ENCODE results near the gene MUC4. TPM values are rescaled to one million over a fixed set of nuclear protein-coding genes. Genes with fewer than 3 reads are reported as not detected.
A peak's percentile ranks its signal among the peaks of the same experiment; 100 is the strongest.

Gene MUC4
- total and polyA plus RNA-seq, 9 of the 15 experiments (the other 6 are each of a cell fraction or from before 2014, with no cell fraction given) = under 0.01 to 0.21 (median 0.10) TPM; not detected in 4

DNA sequence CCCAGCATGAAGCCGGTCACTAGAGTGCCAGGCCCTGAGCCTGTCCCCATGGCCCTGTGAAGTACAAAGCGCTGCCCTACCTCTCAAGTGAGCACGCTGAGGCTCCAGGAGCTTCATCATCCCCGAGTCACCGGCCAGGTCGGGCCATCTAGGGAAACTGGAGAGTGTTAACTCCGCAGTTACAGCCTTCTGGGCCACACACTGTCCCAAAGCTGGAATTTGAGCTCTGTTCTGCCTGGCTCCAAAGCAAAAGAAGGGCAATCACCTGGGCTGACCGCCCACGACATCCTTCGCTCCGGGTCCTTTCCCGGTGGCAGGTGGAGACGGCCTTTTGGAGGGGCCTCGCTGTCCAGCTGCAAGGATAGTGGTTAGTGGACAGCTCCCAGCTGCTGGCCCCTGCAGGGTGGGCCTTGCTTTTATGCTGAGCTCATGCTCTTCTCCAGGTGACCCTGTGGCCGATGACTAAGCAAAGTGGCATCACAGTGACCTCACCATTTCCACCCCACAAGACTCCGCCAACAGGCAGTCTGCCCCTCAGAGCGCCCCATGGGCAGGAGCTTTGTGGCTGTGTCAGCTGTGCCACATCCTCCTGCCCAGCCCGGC is 3.5 kb upstream of the MUC4 start (continued):
- TF ChIP-seq ZBTB7A (IDR thresholded peaks at IDR 0.05; ENCODE audit: borderline replicate concordance, control insufficient read depth, low read depth, low read length) = peak; percentile 64; the same call in 1 of the 2 replicates
- TF ChIP-seq POLR3G (IDR thresholded peaks at IDR 0.05; ENCODE audit: extremely low read depth, insufficient read length, insufficient replicate concordance) = no peak
- TF ChIP-seq MTA3 (IDR thresholded peaks at IDR 0.05; ENCODE audit: borderline replicate concordance) = 0 out of 2 replicates have a peak, but pooled peaks have one; percentile 33
- peak; percentile 85 for TF ChIP-seq MAFK (IDR thresholded peaks at IDR 0.05; ENCODE audit: low read length)
- TF ChIP-seq LCOR (CRISPR knock-in tag; IDR thresholded peaks at IDR 0.05) = no peak
- no peak for TF ChIP-seq BRCA1 (IDR thresholded peaks at IDR 0.05)
- TF ChIP-seq BRCA1 (CRISPR knock-in tag; IDR thresholded peaks at IDR 0.05) = no peak
- TF ChIP-seq, protein P1, sequence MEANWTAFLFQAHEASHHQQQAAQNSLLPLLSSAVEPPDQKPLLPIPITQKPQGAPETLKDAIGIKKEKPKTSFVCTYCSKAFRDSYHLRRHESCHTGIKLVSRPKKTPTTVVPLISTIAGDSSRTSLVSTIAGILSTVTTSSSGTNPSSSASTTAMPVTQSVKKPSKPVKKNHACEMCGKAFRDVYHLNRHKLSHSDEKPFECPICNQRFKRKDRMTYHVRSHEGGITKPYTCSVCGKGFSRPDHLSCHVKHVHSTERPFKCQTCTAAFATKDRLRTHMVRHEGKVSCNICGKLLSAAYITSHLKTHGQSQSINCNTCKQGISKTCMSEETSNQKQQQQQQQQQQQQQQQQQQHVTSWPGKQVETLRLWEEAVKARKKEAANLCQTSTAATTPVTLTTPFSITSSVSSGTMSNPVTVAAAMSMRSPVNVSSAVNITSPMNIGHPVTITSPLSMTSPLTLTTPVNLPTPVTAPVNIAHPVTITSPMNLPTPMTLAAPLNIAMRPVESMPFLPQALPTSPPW (CRISPR knock-in tag; IDR thresholded peaks at IDR 0.05) = 0 out of 2 replicates have a peak, but pooled peaks have one; percentile 6
- no peak for TF ChIP-seq CEBPG (CRISPR knock-in tag; IDR thresholded peaks at IDR 0.05)
- TF ChIP-seq CEBPG (tag; conservative IDR thresholded peaks at IDR 0.05 in 1 of 2, IDR thresholded peaks at IDR 0.05 in 1 of 2) = no peak
- TF ChIP-seq, protein P2, sequence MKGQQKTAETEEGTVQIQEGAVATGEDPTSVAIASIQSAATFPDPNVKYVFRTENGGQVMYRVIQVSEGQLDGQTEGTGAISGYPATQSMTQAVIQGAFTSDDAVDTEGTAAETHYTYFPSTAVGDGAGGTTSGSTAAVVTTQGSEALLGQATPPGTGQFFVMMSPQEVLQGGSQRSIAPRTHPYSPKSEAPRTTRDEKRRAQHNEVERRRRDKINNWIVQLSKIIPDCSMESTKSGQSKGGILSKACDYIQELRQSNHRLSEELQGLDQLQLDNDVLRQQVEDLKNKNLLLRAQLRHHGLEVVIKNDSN (CRISPR knock-in tag; IDR thresholded peaks at IDR 0.05) = 0 out of 2 replicates have a peak, but pooled peaks have one; percentile 24
- no peak for TF ChIP-seq PHTF2 (CRISPR knock-in tag; IDR thresholded peaks at IDR 0.05)
- TF ChIP-seq ZNF41 (CRISPR knock-in tag; conservative IDR thresholded peaks at IDR 0.05) = no peak
- no peak for TF ChIP-seq PTBP1 (IDR thresholded peaks at IDR 0.05; ENCODE audit: low read depth, low read length)
- TF ChIP-seq MAFF (IDR thresholded peaks at IDR 0.05; ENCODE audit: low read length) = peak; percentile 65
- TF ChIP-seq NFE2 (IDR thresholded peaks at IDR 0.05; ENCODE audit: low read depth) = peak; percentile 91
- TF ChIP-seq SMARCC2 (IDR thresholded peaks at IDR 0.05; ENCODE audit: low read depth) = no peak
- TF ChIP-seq BHLHE40 (IDR thresholded peaks at IDR 0.05; ENCODE audit: low read length) = 0 out of 2 replicates have a peak, but pooled peaks have one; percentile 14
- no peak for TF ChIP-seq TCF7L2 (IDR thresholded peaks at IDR 0.05; ENCODE audit: low read depth, low read length)
- TF ChIP-seq, protein P3, sequence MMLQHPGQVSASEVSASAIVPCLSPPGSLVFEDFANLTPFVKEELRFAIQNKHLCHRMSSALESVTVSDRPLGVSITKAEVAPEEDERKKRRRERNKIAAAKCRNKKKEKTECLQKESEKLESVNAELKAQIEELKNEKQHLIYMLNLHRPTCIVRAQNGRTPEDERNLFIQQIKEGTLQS (IDR thresholded peaks at IDR 0.05) = peak; percentile 91
- TF ChIP-seq, protein P3 (CRISPR knock-in tag; conservative IDR thresholded peaks at IDR 0.05) = 0 out of 2 replicates have a peak, but pooled peaks have one; percentile 26
- TF ChIP-seq ZNF778 (CRISPR knock-in tag; IDR thresholded peaks at IDR 0.05) = no peak
- no peak for TF ChIP-seq ZNF699 (CRISPR knock-in tag; IDR thresholded peaks at IDR 0.05; ENCODE audit: insufficient replicate concordance)
- no peak for TF ChIP-seq SOX6 (IDR thresholded peaks at IDR 0.05)
- no peak for TF ChIP-seq HEY1 (CRISPR knock-in tag; IDR thresholded peaks at IDR 0.05; ENCODE audit: borderline replicate concordance)
- peak; percentile 55 for TF ChIP-seq SMARCA4 (IDR thresholded peaks at IDR 0.05)
- TF ChIP-seq ZNF316 (IDR thresholded peaks at IDR 0.05) = peak; percentile 98
- TF ChIP-seq TRIM24 (IDR thresholded peaks at IDR 0.05) = peak in 1 of 2 experiments; percentile 58; a peak in 1 of 4 replicates
- TF ChIP-seq DPF2 (IDR thresholded peaks at IDR 0.05) = peak; percentile 50; the same call in 1 of the 2 replicates

All from K562 (cell line).